ENCODE results near the gene ACBD6.

- TF ChIP-seq, protein P1, sequence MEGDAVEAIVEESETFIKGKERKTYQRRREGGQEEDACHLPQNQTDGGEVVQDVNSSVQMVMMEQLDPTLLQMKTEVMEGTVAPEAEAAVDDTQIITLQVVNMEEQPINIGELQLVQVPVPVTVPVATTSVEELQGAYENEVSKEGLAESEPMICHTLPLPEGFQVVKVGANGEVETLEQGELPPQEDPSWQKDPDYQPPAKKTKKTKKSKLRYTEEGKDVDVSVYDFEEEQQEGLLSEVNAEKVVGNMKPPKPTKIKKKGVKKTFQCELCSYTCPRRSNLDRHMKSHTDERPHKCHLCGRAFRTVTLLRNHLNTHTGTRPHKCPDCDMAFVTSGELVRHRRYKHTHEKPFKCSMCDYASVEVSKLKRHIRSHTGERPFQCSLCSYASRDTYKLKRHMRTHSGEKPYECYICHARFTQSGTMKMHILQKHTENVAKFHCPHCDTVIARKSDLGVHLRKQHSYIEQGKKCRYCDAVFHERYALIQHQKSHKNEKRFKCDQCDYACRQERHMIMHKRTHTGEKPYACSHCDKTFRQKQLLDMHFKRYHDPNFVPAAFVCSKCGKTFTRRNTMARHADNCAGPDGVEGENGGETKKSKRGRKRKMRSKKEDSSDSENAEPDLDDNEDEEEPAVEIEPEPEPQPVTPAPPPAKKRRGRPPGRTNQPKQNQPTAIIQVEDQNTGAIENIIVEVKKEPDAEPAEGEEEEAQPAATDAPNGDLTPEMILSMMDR (IDR thresholded peaks at IDR 0.05) = no peak
- TF ChIP-seq POLR2A (IDR thresholded peaks at IDR 0.05) = no peak
- TF ChIP-seq POLR2AphosphoS5 (IDR thresholded peaks at IDR 0.05) = no peak
These were observed 89.8 kb downstream of the ACBD6 start for GRCh38 chr1:180412583-180412982.
